Stimulated activated CD4-positive, alpha-beta T cell treated with anti-CD3 and anti-CD28 coated beads, Interleukin-15, amount 100 ng/mL, for 48 hours (primary cell): Measurements from ENCODE around the gene IL1RAPL2.
"Not testable (repeated sequence)": the region's sequence is repeated elsewhere in the genome, so short reads cannot be mapped to it uniquely, and the experiment has no call there.

Source experiments
- DNase-seq, 2 donors: peaks; one replicate each; pipeline ENCODE4 v3.0.0-alpha.2; 2020; ENCODE audit warnings: low read depth in 2 of 2

IL1RAPL2 gene

DNA sequence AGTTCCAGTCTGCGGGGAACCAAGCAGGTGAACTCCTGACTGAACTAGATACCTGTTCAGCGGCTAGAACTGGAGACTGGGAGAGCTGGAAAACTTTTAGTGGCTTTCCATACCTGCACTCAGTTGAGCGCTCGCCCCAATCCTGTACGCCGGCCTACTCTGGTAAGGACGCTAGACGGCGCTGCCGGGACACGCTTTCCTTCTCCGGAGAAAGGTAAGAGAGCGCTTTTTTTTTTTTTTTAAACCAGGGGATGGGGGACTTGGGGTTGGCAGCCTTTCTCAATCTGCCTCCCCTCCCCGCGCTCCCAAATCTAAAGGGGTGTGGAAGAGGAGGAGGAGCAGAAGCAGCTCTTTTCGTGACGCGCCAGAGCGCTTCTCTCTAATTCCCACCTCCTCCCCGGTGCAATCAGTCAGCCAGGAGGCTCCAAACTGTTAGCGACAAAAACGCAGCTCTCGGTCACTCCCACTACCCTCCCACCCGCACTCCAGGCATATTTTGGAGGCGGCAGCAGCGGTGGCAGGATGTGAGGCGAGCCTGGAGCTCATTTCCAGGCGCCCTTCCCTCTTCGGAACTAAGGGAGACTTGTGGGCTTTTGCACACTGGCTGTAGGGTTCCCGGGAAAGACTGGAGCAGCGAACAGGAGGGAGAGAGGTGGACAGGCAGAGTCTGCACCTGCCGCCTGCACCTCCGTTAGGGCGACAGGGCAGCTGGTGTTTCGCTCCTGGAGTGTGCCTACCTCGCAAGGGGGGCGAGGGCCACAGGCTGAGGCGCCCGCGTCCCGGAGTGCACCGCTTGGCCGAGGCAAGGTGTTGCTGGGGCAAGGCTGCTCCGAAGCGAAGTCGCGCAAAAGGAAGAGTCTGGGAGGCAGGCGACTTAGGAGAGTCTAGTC is at the start of gene IL1RAPL2:
Gene IL1RAPL2, plus strand, starts transcription at position 409 of the 890 bp plus-strand sequence.
- no peak for DNase-seq

GRCh38 chrX:104522386-104522785 is 43.6 kb upstream of the IL1RAPL2 start:
- no peak for DNase-seq

GRCh38 chrX:104523858-104524257 is 42.1 kb upstream of the IL1RAPL2 start:
- DNase-seq = no peak

GRCh38 chrX:104539081-104539480 is 26.9 kb upstream of the IL1RAPL2 start:
- DNase-seq = no peak

DNA sequence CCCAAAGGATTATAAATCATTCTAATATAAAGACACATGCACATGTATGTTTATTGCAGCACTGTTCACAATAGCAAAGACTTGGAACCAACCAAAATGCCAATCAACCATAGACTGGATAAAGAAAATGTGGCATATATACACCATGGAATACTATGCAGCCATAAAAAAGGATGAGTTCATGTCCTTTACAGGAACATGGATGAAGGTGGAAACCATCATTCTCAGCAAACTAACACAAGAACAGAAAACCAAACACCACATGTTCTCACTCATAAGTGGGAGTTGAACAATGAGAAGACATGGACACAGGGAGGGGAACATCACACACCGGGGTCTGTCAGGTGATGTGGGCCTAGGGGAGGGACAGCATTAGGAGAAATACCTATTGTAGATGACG is 23.6 kb upstream of the IL1RAPL2 start:
- not testable (repeated sequence) for DNase-seq

DNA sequence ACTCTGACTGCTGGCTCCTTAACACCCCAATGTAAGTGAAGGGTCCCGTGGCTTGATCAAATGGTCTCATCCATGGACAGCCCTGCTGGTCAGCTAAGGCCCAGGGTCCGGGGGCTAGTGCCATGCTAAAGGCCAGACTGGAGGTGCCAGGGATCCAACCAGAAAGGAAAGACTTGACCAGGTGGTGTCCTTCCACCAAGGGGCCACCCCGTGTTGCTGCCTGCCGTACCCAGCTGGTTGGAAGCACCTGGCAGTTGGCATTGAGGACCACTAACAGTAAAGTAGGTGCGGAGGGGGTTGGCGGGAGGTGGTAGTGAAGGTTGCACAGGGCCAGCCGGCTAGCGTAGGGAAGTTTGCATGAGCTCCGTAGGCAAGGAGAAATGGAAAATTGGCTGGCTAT is 1.7 kb upstream of the IL1RAPL2 start:
- no peak for DNase-seq

DNA sequence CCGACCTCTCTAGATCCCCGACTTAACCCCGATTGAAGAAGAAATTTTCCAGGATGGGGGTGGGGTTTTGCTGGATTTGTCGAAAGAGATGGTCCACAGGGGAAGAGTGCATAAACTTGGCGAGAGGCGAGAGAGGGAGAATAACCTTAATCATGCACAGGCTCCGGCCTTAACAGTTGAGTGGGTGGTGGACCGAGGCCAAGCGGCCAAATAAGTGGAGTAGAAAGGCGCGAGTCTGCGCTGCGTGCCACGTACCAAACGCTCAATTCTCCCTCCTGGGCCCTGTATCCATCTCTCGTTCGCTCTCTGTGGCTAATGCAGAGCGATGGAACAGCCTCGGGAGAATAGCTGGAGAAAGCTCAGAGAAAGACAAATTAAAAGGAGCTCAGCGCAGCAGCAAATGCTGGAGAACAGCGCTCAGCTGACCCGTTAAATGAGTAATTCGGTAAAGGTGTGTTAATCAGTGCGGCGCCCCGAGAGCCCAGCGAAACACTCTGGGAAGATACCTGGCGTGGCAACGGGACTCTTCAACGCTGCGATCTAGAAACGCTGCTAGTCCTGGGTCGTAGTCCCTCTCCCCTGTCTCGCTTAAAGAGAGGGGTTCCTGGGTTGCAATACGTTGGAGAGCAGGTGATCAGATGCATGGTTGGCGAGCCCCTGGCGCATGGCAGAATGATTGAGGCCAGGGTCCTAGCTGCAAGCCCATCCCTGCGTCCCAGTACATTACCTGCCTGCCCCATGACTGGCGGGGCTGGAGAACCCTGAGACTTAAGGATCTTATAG is 887 bp upstream of the IL1RAPL2 start:
- no peak for DNase-seq

DNA sequence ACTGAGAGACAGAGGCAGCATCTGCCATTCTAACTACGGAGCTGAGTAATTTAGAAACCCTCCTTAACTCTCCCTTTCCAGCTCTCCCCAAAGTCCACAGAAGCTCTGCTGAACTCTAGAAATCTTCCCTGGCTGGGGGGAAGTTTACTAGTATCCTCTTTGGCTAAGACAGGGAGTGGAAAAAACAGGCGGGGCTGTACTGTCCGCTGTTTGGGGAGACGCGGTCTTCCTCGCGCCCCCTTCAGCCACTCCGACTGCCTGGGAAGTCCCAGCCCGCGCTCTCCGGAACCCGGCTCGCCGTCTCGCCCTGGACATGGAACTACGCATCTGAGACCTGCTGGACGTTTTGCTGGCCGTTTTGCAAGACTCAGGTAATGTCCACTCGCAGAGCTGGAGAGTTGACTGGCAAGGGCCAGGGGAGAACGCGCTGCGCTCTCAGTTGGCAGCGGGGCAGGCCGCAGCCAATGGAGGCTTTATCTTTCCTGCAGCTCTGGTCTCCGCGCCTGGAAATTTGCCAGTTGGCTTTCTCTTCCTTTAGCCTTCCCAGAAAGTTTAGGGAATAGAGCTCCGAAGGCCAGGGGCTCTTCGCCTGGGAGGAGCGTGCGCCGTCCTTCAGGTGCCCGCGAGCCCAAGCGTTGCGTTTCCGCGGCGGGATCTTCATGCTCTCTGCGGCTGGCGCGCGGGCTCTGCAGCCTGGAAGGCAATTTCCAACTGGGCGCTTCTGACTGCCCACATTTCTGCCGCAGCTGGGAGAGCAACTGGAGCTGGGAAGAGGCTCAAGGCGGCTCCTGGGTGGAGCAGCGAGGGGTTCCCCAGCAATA is 892 bp downstream of the IL1RAPL2 start:
- DNase-seq = no peak

GRCh38 chrX:104567506-104567905 is 1.5 kb downstream of the IL1RAPL2 start:
- no peak for DNase-seq

DNA sequence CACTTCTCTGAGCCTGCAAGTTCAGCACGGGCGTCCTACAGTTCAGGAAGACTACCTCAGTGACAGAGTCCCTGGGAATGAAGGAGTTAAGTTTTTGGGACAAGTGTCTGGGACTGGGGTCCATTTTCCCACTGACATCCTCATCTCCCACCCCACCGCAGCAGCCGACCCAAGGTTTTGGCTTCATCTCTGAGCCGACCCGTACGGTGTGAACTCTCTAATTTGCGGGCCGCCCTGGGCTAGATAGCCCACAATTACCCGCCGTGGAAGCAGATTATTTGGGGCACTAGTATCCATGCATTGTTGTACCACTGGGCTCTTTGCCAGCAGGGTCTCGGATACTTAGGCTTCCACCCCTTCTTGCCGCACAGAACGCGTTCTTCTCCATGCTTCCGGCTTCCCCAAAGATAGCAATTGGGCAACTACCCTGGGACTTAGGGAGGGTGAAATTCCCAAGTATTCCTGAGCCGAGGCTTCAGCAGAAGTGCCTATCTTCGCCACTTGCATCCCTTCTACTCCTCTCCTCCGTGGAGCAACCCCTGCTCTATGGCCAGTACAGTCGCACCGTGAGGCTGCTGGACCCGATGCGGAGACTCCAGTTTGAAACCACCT is 2.4 kb downstream of the IL1RAPL2 start:
- no peak for DNase-seq

DNA sequence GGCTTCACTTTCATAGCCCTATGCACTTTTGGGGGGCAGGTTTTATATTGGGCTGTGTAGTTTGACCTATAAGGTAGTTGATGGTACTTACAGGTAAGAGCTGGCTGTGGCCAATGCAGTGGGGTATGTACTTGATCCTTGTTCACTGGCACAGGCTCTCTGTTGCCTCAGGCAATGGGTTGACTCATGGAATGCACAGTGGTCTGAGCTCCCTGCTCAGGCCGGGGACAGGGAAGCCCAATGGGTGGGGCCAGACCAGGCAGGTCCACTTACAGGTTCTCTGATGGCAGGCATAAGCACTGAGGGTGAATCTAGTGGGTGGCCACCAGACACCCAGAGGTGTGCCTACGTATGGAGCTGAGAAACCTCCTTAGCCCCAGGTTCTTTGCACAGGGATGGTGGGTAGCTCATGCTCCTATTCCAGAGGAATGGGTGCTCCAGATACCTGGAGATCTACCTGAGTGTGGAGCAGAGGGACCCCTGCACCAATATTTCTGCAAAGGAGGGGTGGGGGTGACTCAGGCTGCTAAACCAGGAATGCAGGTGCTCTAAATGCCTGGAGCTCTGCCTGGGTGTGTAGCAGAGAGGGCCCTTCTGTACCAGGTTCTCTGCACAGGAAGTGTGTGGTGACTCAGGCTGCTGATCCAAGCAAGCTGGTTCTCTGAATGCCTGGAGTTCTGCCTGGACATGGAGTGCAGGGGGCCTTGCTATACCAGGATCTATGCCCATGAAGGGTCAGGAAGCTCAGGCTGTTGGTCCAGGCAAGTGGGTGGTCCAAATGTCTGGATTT is 52.3 kb downstream of the IL1RAPL2 start:
- no peak for DNase-seq

DNA sequence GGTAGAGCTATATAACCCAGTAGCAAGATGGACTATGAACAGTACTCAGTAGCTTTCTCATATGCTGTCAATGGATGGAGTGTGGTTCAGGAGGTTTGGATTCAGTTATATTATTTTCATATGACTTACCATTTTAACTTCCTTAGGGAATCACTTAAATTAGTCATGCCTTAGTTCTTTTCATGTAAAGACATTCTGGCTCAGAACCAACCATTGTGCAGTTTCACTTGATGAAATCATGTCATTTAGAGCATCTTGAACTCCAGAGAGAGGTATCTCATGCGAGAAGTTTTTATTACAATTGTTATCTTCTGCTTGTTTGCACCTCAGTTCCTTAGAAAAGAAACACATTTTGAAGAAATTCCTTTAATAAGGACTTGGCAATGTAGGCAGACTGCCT is 55.8 kb downstream of the IL1RAPL2 start:
- no peak for DNase-seq

- no peak for DNase-seq
Observed at GRCh38 chrX:104641176-104641575, 75.2 kb downstream of the IL1RAPL2 start.

DNA sequence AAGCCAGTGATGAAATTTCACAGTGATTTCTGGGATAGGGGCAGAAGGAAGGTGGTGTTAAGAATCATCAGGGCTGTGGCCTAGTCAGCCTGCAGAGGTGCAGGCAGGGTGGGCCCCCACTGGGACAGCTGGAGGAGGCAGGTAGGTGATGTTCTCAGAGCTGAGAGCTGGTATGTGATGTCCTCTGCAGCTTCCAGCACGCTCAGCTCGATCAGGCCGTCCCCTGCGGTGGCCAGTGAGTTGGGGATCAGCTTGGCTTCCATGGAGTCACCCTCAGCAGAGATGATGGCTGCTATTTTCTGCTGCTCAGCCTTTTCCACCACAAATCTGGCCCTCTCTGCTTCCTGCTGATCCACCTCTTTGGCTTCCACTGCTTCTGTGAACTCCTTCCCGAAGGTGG is 81.1 kb downstream of the IL1RAPL2 start:
- DNase-seq = no peak

DNA sequence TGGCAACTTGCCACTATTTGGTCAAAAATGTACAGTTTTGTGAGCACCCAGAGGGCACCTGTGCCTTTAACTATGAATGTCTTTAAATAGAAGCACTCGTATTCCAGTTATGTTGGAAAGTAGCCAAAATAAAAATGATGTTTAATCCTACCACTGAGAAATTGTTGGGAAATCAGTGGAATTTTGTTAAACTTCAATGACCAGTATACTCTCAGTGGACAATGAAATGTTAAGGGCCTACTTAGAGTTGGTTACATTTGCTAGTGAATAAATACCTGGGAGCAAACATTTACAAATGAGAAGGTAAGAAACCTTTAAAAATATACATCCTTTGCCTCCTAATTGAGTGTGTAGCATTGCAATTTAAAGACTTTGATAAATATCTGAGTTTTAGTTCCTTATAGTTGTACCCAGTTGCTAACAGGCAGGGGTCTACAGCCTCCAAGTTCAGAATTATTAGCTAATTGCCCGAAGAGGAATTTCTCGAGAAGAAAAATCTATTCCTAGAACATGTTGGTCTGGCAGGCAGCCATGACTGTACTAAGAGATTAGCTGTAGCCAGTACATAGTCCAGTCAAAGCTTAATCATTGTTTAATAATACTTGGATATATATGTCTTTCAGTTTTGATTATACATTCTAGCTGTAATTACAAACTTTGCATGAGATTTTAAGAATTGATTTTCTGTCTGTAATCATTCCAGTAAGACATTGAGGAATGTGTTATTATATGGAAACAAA is 93.2 kb downstream of the IL1RAPL2 start:
- no peak for DNase-seq

- no peak for DNase-seq
Observed at GRCh38 chrX:104660092-104660491, 94.1 kb downstream of the IL1RAPL2 start.

GRCh38 chrX:104662694-104663093 is 96.7 kb downstream of the IL1RAPL2 start:
- DNase-seq = no peak

GRCh38 chrX:104665691-104666090 is 99.7 kb downstream of the IL1RAPL2 start:
- DNase-seq = no peak

DNA sequence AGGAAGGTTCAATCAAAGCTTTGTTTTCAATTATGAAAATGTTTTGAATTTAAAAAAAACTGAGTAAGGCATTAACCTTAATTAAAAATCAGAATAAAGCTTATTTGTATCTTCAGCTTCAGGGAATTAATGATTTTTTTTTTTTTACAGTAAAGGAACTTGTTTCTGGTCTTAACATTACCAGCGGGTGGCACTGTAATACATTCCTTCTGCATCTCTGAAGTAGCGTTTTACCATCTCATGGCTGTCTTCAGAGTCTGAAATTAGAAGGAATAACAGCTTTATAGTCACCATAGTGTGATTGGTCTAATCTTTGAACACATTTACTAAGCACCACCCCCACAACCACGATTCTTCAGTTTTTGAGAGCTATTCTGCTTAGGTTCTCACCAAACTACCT is 102.6 kb downstream of the IL1RAPL2 start:
- DNase-seq = no peak

- no peak for DNase-seq
Observed at GRCh38 chrX:104669063-104669462, 103.1 kb downstream of the IL1RAPL2 start.
